ENCODE data around the gene HDAC1.

DNA sequence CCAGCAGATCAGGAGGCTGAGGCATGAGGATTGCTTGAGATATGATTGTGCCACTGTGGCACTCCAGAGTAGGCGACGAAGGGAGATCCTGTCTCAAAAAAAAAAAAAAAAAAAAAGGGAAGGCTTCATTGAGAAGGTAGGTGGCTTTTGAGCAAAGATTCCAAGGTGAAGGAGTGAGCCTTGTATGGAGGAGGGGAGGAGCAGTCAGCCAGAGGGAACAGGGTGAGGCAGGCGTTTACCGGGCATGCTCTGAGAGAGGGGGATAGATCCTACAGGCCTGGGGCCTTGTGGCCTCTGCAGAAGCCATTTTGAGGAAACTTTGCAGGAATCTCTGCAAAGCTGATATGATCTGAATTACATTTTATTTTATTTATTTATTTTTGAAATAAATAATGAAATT, 5.1 kb upstream of the HDAC1 start:
- TF ChIP-seq, protein P1, sequence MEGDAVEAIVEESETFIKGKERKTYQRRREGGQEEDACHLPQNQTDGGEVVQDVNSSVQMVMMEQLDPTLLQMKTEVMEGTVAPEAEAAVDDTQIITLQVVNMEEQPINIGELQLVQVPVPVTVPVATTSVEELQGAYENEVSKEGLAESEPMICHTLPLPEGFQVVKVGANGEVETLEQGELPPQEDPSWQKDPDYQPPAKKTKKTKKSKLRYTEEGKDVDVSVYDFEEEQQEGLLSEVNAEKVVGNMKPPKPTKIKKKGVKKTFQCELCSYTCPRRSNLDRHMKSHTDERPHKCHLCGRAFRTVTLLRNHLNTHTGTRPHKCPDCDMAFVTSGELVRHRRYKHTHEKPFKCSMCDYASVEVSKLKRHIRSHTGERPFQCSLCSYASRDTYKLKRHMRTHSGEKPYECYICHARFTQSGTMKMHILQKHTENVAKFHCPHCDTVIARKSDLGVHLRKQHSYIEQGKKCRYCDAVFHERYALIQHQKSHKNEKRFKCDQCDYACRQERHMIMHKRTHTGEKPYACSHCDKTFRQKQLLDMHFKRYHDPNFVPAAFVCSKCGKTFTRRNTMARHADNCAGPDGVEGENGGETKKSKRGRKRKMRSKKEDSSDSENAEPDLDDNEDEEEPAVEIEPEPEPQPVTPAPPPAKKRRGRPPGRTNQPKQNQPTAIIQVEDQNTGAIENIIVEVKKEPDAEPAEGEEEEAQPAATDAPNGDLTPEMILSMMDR (conservative IDR thresholded peaks at IDR 0.05 in 1 of 2, IDR thresholded peaks at IDR 0.05 in 1 of 2; ENCODE audit: low read depth in 1 of 2, low read length in 2 of 2), result no peak
- no peak for TF ChIP-seq EZH2 (IDR thresholded peaks at IDR 0.05; ENCODE audit: low read length, missing control alignments)

Measured in fibroblast of lung (primary cell).